BJ (cell line): ENCODE measurements around the gene HEXIM2. TPM values are rescaled to one million over a fixed set of nuclear protein-coding genes. Genes with fewer than 3 reads are reported as not detected.
A peak's percentile ranks its signal among the peaks of the same experiment; 100 is the strongest.

Experiments used
- CTCF ChIA-PET: fragments of 350-600 bp; formaldehyde crosslinking; extraction: SDS; loops from one replicate; lab custom pipeline; 2021; ENCODE audit warnings: antibody characterized with exemption, inconsistent platforms; lab: Yijun Ruan, JAX
- POLR2A ChIA-PET: fragments of 300-600 bp; sonication (Branson Sonifier 250); formaldehyde crosslinking; extraction: SDS; loops from one replicate; lab custom pipeline; 2021; ENCODE audit warnings: antibody characterized with exemption; lab: Charles Lee
- DNase-seq: peaks from one replicate; pipeline ENCODE4 v3.0.0-alpha.2; 2011; ENCODE audit warnings: low read depth
- H3K27me3 ChIP-seq: 2 replicates; pipeline ENCODE4 v1.6.0; 2011; ENCODE audit warnings: low read length; ENCODE audit not compliant: control insufficient read depth, insufficient read depth
- H3K36me3 ChIP-seq: 2 replicates; pipeline ENCODE4 v1.5.1; 2011; ENCODE audit warnings: low read length; ENCODE audit not compliant: control insufficient read depth, insufficient read depth
- H3K4me3 ChIP-seq: 2 replicates; pipeline ENCODE4 v1.5.1; 2011; ENCODE audit warnings: low read depth, mild to moderate bottlenecking, control low read depth, low read length
- CTCF ChIP-seq: IDR thresholded peaks from 2 replicates; pipeline ENCODE4 v1.5.1; 2011; ENCODE audit warnings: low read depth, mild to moderate bottlenecking, control low read depth, inconsistent platforms, low read length, moderate library complexity; ENCODE audit not compliant: insufficient read depth
- polyA plus RNA-seq: library from polyadenylated mRNA; depleted of rRNA; stranded (reverse); fragments of >200 nt; gene quantifications from 2 replicates; pipeline ENCODE4 v1.2.3, GENCODE V29; 2011

Gene HEXIM2
- polyA plus RNA-seq, 1 experiment = 6.3 TPM

- CTCF ChIA-PET = interaction anchor here (1.3 to 2.9 kb wide), 4 partner anchors 12 to 62 kb away, joined by 3 to 17 read pairs (median 9); partner anchors contain the start of gene ACBD4
- no peak overlapping the region for H3K4me3 ChIP-seq
Measured at GRCh38 chr17:45156242-45156641, 5.4 kb upstream of the HEXIM2 start.

GRCh38 chr17:45160447-45161287 is 1.0 kb upstream of the HEXIM2 start:
- Histone ChIP-seq H3K27me3 (no peaks in the 10 kb centered on the region), H3K4me3 (peak overlapping the region; percentile 81), H3K36me3 (no peaks in the 10 kb centered on the region)
- 0 out of 2 replicates have a peak, but pooled peaks have one; percentile 23 for TF ChIP-seq CTCF
- CTCF ChIA-PET = interaction anchor here (0.6 to 8.3 kb wide), 6 partner anchors 10 to 38 kb away, joined by 3 to 83 read pairs (median 14); partner anchors contain the start of genes ACBD4 and HEXIM1
- DNase-seq = no peak
- POLR2A ChIA-PET = interaction anchor here (0.6 to 2.4 kb wide), 3 partner anchors 11 to 959 kb away, joined by 5 to 66 read pairs (median 7); partner anchors contain the start of gene HEXIM1

More at GRCh38 chr17:45156242-45156641, 5.4 kb upstream of the HEXIM2 start:
- POLR2A ChIA-PET = no interaction called here
- no peak for TF ChIP-seq CTCF
- DNase-seq = no peak
- Histone ChIP-seq H3K36me3 (no peaks in the 10 kb centered on the region), H3K27me3 (no peaks in the 10 kb centered on the region)

- no peaks in the 10 kb centered on the region for H3K27me3 ChIP-seq
- ChIA-PET POLR2A (interaction anchor here (2.4 kb wide), 1 partner anchor 12 kb away, joined by 66 read pairs; the partner anchor contains the start of gene HEXIM1), CTCF (interaction anchor here (1.5 to 8.3 kb wide), 4 partner anchors 8 to 36 kb away, joined by 6 to 83 read pairs (median 21); partner anchors contain the start of genes ACBD4 and HEXIM1)
- TF ChIP-seq CTCF = no peak
- H3K4me3 ChIP-seq = peak overlapping the region; percentile 6; the same call in 1 of the 2 replicates
- DNase-seq = no peak
- no peaks in the 10 kb centered on the region for H3K36me3 ChIP-seq
Measured at GRCh38 chr17:45162025-45162687, 481 bp downstream of the HEXIM2 start.

GRCh38 chr17:45164734-45165269 is 3.1 kb downstream of the HEXIM2 start:
- CTCF ChIA-PET = interaction anchor here (1.4 to 8.3 kb wide), 2 partner anchors 15 to 33 kb away, joined by 3 to 83 read pairs; partner anchors contain the start of gene HEXIM1
- no peak overlapping the region for H3K4me3 ChIP-seq
- no peak for DNase-seq
- peaks cover 1% of the 10 kb centered on the region; the same call in 1 of the 2 replicates for H3K36me3 ChIP-seq
- POLR2A ChIA-PET = no interaction called here
- H3K27me3 ChIP-seq = no peaks in the 10 kb centered on the region
- no peak for TF ChIP-seq CTCF
